HL-60 (cell line): ENCODE data around the gene COL5A2.

Source experiments
- DNase-seq, 2 experiments: peaks; one replicate each; pipeline ENCODE4 v3.0.0-alpha.2; 2010 to 2020; ENCODE audit warnings: low read depth in 1 of 2, low spot score in 1 of 2
- H3K27ac ChIP-seq: fragments of 250-450 bp; sonication (Bioruptor Pico); replicated peaks from 2 replicates; pipeline ENCODE4 v1.5.1; 2020; ENCODE audit warnings: mild to moderate bottlenecking, moderate library complexity
- H3K27me3 ChIP-seq: fragments of 250-450 bp; sonication (Bioruptor Pico); 2 replicates; pipeline ENCODE4 v1.5.1; 2021; ENCODE audit warnings: mild to moderate bottlenecking, moderate library complexity; ENCODE audit not compliant: insufficient read depth, poor library complexity, severe bottlenecking
- H3K4me3 ChIP-seq: replicated peaks from 2 replicates; pipeline ENCODE4 v1.5.1; 2011; ENCODE audit warnings: mild to moderate bottlenecking, control low read depth, low read length; ENCODE audit not compliant: insufficient read depth
- CTCF ChIP-seq: IDR thresholded peaks from one replicate; pipeline ENCODE4 v1.5.1; 2011; ENCODE audit warnings: low read length, control low read depth, inconsistent platforms; ENCODE audit not compliant: insufficient read depth
- GABPA ChIP-seq: IDR thresholded peaks from 2 replicates; pipeline ENCODE4 v1.6.1; 2012; ENCODE audit warnings: low read depth
- POLR2AphosphoS5 ChIP-seq: IDR thresholded peaks from 2 replicates; pipeline ENCODE4 v1.6.1; 2012; ENCODE audit warnings: low read depth
- REST ChIP-seq: IDR thresholded peaks from 2 replicates; pipeline ENCODE4 v1.6.1; 2012; ENCODE audit warnings: low read depth; ENCODE audit not compliant: insufficient replicate concordance
- SPI1 ChIP-seq: IDR thresholded peaks from 2 replicates; pipeline ENCODE4 v1.6.1; 2012; ENCODE audit warnings: low read depth, mild to moderate bottlenecking, borderline replicate concordance

COL5A2 gene

DNA sequence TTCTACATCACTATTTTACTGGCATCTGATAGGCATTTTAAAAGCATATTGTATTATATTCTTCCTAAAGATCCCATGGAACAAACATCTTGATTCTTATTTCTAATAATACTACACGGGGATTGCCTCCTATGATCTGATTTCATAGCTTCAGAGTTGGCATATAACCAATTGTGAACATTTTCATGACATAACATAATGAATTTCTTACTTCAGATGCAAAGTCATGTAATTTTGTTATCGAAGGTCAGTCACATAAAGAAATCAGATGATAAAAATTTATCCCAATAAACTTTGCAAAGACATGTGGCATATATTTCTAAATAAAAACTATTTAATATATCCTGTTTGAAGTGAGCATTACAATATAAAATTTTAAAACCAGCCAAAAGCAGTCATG is 93.3 kb downstream of the COL5A2 start:
- no peak overlapping the region for H3K4me3 ChIP-seq
- no peaks in the 10 kb centered on the region for H3K27me3 ChIP-seq
- DNase-seq = no peak
- no peak overlapping the region for H3K27ac ChIP-seq
- no peak for TF ChIP-seq SPI1
- TF ChIP-seq REST = no peak
- no peak for TF ChIP-seq CTCF
- no peak for TF ChIP-seq POLR2AphosphoS5
- no peak for TF ChIP-seq GABPA

GRCh38 chr2:189083606-189084005 is 96.0 kb downstream of the COL5A2 start:
- H3K27ac ChIP-seq = no peak overlapping the region
- no peak overlapping the region for H3K4me3 ChIP-seq
- H3K27me3 ChIP-seq = no peaks in the 10 kb centered on the region
- no peak for DNase-seq
- TF ChIP-seq SPI1 (no peak), POLR2AphosphoS5 (no peak), CTCF (no peak), GABPA (no peak), REST (no peak)

DNA sequence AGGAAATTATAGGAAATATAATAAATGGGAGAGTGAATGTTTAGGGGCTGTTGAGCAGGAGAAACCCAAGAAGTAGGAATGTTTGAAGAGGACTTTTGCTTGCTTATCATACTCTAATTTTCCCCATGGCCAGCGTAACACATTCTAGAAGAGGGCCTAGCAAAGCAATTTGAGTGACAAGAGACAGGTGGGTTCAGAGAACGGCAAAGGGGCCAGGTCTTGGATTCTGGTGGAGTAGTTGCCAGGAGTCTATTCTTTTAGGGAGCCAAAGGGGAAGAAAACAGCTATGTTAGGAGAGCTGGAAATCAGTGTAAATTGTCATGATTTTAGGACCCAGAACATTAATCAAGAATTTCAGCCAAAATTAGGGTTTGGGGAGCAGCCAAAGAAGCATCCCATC is 96.5 kb downstream of the COL5A2 start:
- H3K4me3 ChIP-seq = no peak overlapping the region
- DNase-seq = no peak
- no peaks in the 10 kb centered on the region for H3K27me3 ChIP-seq
- no peak overlapping the region for H3K27ac ChIP-seq
- TF ChIP-seq REST = no peak
- no peak for TF ChIP-seq GABPA

GRCh38 chr2:189082376-189082975 is 97.1 kb downstream of the COL5A2 start:
- Histone ChIP-seq H3K27me3 (no peaks in the 10 kb centered on the region), H3K27ac (no peak overlapping the region), H3K4me3 (no peak overlapping the region)
- no peak for TF ChIP-seq GABPA
- no peak for TF ChIP-seq REST
- TF ChIP-seq SPI1 = no peak
- no peak for TF ChIP-seq POLR2AphosphoS5
- no peak for TF ChIP-seq CTCF
- DNase-seq = no peak
